GM23338 (cell line): ENCODE measurements around the gene RASGRF2. TPM values are rescaled to one million over a fixed set of nuclear protein-coding genes. Genes with fewer than 3 reads are reported as not detected.

Source experiments
- ATAC-seq: fragments of 200-7000 bp; cut with Tn5 transposase; 3 replicates; pipeline ENCODE4 v1.9.1; 2020
- DNase-seq: peaks from one replicate; pipeline ENCODE4 v3.0.0-alpha.2; 2015; ENCODE audit warnings: low spot score
- H2AFZ ChIP-seq: fragments of 200-600 bp; sonication (generic); 2 replicates; pipeline ENCODE4 v1.8.0; 2016; ENCODE audit warnings: antibody characterized with exemption, mild to moderate bottlenecking, moderate library complexity
- H3F3A ChIP-seq: fragments of 200-600 bp; sonication (generic); replicated peaks from 2 replicates; pipeline ENCODE4 v1.8.0; 2017; ENCODE audit warnings: antibody characterized with exemption, mixed run types, low read depth
- H3K27ac ChIP-seq: fragments of 200-600 bp; sonication (generic); 2 replicates; pipeline ENCODE4 v1.6.1; 2016; ENCODE audit warnings: low read depth
- H3K27me3 ChIP-seq: fragments of 200-600 bp; sonication (generic); 2 replicates; pipeline ENCODE4 v1.8.0; 2016; ENCODE audit warnings: mild to moderate bottlenecking, mixed run types, moderate library complexity; ENCODE audit not compliant: insufficient read depth
- H3K36me3 ChIP-seq: fragments of 200-600 bp; sonication (generic); 2 replicates; pipeline ENCODE4 v1.8.0; 2016; ENCODE audit warnings: mild to moderate bottlenecking; ENCODE audit not compliant: insufficient read depth
- H3K4me1 ChIP-seq: fragments of 200-600 bp; sonication (generic); 2 replicates; pipeline ENCODE4 v1.8.0; 2016; ENCODE audit warnings: mild to moderate bottlenecking, moderate library complexity; ENCODE audit not compliant: insufficient read depth
- H3K4me2 ChIP-seq: fragments of 200-600 bp; sonication (generic); 2 replicates; pipeline ENCODE4 v1.7.1; 2017; ENCODE audit warnings: mixed run types
- H3K4me3 ChIP-seq: fragments of 200-600 bp; sonication (generic); 2 replicates; pipeline ENCODE4 v1.6.1; 2016; ENCODE audit warnings: mixed run types
- H3K79me2 ChIP-seq: fragments of 200-600 bp; sonication (generic); replicated peaks from 2 replicates; pipeline ENCODE4 v1.8.0; 2017; ENCODE audit warnings: mild to moderate bottlenecking; ENCODE audit not compliant: insufficient read depth
- H3K9me2 ChIP-seq: fragments of 200-600 bp; sonication (generic); 2 replicates; pipeline ENCODE4 v1.8.0; 2017; ENCODE audit not compliant: insufficient read depth
- H4K20me1 ChIP-seq: fragments of 200-600 bp; sonication (generic); replicated peaks from 2 replicates; pipeline ENCODE4 v1.8.0; 2017; ENCODE audit warnings: mild to moderate bottlenecking; ENCODE audit not compliant: insufficient read depth
- H3K27ac Mint-ChIP-seq: 2 replicates; pipeline ENCODE4 v1.8.0; 2020; ENCODE audit warnings: inconsistent platforms, mild to moderate bottlenecking, moderate library complexity, mixed read lengths
- H3K27me3 Mint-ChIP-seq: 3 replicates; pipeline ENCODE4 v1.8.0; 2022; ENCODE audit warnings: low read depth, mild to moderate bottlenecking, moderate library complexity, mixed read lengths, inconsistent platforms; ENCODE audit not compliant: insufficient read depth, poor library complexity
- H3K36me3 Mint-ChIP-seq: 3 replicates; pipeline ENCODE4 v1.8.0; 2021; ENCODE audit warnings: low read depth, mild to moderate bottlenecking, inconsistent platforms, moderate library complexity, mixed read lengths
- H3K4me1 Mint-ChIP-seq: 3 replicates; pipeline ENCODE4 v1.8.0; 2020; ENCODE audit warnings: mild to moderate bottlenecking, inconsistent platforms, mixed read lengths
- H3K4me3 Mint-ChIP-seq: 3 replicates; pipeline ENCODE4 v1.8.0; 2021; ENCODE audit warnings: moderate library complexity, mild to moderate bottlenecking, inconsistent platforms, mixed read lengths
- H3K9me3 Mint-ChIP-seq: 3 replicates; pipeline ENCODE4 v1.8.0; 2020; ENCODE audit warnings: moderate library complexity, mild to moderate bottlenecking, inconsistent platforms, mixed read lengths
- CREB1 ChIP-seq: fragments of 250-450 bp; sonication (Bioruptor Pico); IDR thresholded peaks from 2 replicates; pipeline ENCODE4 v1.5.0; 2020; ENCODE audit warnings: low read depth, mild to moderate bottlenecking, moderate library complexity
- EZH2 ChIP-seq: fragments of 200-600 bp; sonication (generic); IDR thresholded peaks from one replicate; pipeline ENCODE4 v1.8.0; 2017; ENCODE audit warnings: antibody characterized with exemption, mild to moderate bottlenecking, low read depth; ENCODE audit not compliant: unreplicated experiment
- EZH2phosphoT487 ChIP-seq: fragments of 200-600 bp; sonication (generic); IDR thresholded peaks from one replicate; pipeline ENCODE4 v1.8.1; 2018; ENCODE audit warnings: antibody characterized with exemption; ENCODE audit not compliant: unreplicated experiment
- NANOG ChIP-seq: IDR thresholded peaks from 2 replicates; pipeline ENCODE4 v1.6.1; 2016; ENCODE audit warnings: antibody characterized with exemption, borderline replicate concordance
- POLR2AphosphoS5 ChIP-seq: IDR thresholded peaks from 2 replicates; pipeline ENCODE4 v1.6.1; 2016; ENCODE audit warnings: antibody characterized with exemption, low read depth
- STAT1 ChIP-seq: IDR thresholded peaks from one replicate; pipeline ENCODE4 v1.6.1; 2016; ENCODE audit warnings: antibody characterized with exemption; ENCODE audit not compliant: unreplicated experiment
- ZNF114 ChIP-seq: fragments of 250-450 bp; sonication (Bioruptor Pico); IDR thresholded peaks from 2 replicates; pipeline ENCODE4 v1.5.0; 2020; ENCODE audit warnings: mild to moderate bottlenecking, moderate library complexity
- polyA plus RNA-seq: library from polyadenylated mRNA; unstranded; fragments of >200 nt; fragmentation: Nextera tagmentation; extraction: Ambion mirVana; gene quantifications from 2 replicates; pipeline ENCODE4 v1.2.1, GENCODE V29; 2016
- total RNA-seq: library from RNA; depleted of rRNA; stranded (reverse); fragments of >200 nt; shearing (Covaris generic); gene quantifications from 2 replicates; pipeline ENCODE4 v1.2.3, GENCODE V29; 2014
- TF ChIP-seq, protein P1 (sequence below), 2 experiments: fragments of 200-600 bp in 1 of 2; sonication (generic) in 1 of 2; conservative IDR thresholded peaks; 2 replicates each; pipeline versions ENCODE4 v1.5.1 to v1.6.1; 2016 to 2017; ENCODE audit warnings: antibody characterized with exemption in 2 of 2, low read depth in 2 of 2, mild to moderate bottlenecking in 2 of 2, moderate library complexity in 1 of 2
- TF ChIP-seq, protein P2 (sequence below): IDR thresholded peaks from one replicate; pipeline ENCODE4 v1.6.1; 2018; ENCODE audit warnings: antibody characterized with exemption; ENCODE audit not compliant: unreplicated experiment
- TF ChIP-seq, protein P3 (sequence below): fragments of 250-450 bp; sonication (Bioruptor Pico); IDR thresholded peaks from 2 replicates; pipeline ENCODE4 v1.5.0; 2020; ENCODE audit warnings: mild to moderate bottlenecking, moderate library complexity

Gene RASGRF2
- total and polyA plus RNA-seq, 2 experiments from 2014 or later, result 5.0 to 19.2 TPM

DNA sequence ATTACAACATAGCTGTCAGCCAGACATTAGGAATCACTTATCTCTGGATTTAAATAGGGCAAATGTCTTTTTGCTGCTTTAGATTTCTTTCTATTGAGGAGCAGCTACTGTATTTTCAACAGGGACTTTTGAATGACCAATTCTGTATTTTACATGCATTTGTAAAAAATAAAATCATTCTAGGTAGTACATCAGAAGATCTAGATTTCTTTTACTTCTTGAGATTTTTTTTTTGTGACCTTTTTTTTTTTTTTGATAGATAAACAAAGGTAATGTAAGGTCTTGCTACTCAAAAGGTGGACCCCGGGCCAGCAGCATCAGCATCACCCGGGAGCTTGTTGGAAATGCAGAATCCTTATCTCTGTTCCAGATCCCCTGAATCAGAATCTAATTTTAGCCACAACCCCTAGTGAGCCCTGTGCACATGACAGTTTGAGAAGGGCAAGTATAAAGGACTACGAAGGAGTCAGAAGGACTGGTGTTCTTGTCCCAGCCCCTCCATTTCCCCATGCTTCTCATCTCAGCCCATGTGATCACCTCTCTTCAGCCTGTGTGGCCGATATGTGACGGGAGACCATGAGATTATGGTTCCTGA lies 235.3 kb downstream of the RASGRF2 start:
- DNase-seq, result no peak
- Histone ChIP-seq H3K9me2 (no peaks in the 10 kb centered on the region), H3K4me2 (no peak overlapping the region), H3K4me3 (no peak overlapping the region), H3F3A (no peaks in the 10 kb centered on the region), H3K27me3 (no peaks in the 10 kb centered on the region), H3K79me2 (no peaks in the 10 kb centered on the region), H3K27ac (no peak overlapping the region), H3K36me3 (no peaks in the 10 kb centered on the region), H3K4me1 (peaks cover 7% of the 10 kb centered on the region), H4K20me1 (no peaks in the 10 kb centered on the region), H2AFZ (no peak overlapping the region)
- Mint-ChIP-seq H3K9me3 (no peaks in the 10 kb centered on the region; the same call in 2 of the 3 replicates), H3K4me1 (peaks cover 27% of the 10 kb centered on the region), H3K4me3 (no peak overlapping the region), H3K36me3 (no peaks in the 10 kb centered on the region), H3K27ac (no peak overlapping the region), H3K27me3 (peaks cover 5% of the 10 kb centered on the region)
- no peak for ATAC-seq
- TF ChIP-seq, protein P1, sequence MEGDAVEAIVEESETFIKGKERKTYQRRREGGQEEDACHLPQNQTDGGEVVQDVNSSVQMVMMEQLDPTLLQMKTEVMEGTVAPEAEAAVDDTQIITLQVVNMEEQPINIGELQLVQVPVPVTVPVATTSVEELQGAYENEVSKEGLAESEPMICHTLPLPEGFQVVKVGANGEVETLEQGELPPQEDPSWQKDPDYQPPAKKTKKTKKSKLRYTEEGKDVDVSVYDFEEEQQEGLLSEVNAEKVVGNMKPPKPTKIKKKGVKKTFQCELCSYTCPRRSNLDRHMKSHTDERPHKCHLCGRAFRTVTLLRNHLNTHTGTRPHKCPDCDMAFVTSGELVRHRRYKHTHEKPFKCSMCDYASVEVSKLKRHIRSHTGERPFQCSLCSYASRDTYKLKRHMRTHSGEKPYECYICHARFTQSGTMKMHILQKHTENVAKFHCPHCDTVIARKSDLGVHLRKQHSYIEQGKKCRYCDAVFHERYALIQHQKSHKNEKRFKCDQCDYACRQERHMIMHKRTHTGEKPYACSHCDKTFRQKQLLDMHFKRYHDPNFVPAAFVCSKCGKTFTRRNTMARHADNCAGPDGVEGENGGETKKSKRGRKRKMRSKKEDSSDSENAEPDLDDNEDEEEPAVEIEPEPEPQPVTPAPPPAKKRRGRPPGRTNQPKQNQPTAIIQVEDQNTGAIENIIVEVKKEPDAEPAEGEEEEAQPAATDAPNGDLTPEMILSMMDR (conservative IDR thresholded peaks at IDR 0.05; ENCODE audit: low read depth in 2 of 2), result no peak
- TF ChIP-seq, protein P2, sequence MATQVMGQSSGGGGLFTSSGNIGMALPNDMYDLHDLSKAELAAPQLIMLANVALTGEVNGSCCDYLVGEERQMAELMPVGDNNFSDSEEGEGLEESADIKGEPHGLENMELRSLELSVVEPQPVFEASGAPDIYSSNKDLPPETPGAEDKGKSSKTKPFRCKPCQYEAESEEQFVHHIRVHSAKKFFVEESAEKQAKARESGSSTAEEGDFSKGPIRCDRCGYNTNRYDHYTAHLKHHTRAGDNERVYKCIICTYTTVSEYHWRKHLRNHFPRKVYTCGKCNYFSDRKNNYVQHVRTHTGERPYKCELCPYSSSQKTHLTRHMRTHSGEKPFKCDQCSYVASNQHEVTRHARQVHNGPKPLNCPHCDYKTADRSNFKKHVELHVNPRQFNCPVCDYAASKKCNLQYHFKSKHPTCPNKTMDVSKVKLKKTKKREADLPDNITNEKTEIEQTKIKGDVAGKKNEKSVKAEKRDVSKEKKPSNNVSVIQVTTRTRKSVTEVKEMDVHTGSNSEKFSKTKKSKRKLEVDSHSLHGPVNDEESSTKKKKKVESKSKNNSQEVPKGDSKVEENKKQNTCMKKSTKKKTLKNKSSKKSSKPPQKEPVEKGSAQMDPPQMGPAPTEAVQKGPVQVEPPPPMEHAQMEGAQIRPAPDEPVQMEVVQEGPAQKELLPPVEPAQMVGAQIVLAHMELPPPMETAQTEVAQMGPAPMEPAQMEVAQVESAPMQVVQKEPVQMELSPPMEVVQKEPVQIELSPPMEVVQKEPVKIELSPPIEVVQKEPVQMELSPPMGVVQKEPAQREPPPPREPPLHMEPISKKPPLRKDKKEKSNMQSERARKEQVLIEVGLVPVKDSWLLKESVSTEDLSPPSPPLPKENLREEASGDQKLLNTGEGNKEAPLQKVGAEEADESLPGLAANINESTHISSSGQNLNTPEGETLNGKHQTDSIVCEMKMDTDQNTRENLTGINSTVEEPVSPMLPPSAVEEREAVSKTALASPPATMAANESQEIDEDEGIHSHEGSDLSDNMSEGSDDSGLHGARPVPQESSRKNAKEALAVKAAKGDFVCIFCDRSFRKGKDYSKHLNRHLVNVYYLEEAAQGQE, result no peak
- no peak for TF ChIP-seq CREB1

DNA sequence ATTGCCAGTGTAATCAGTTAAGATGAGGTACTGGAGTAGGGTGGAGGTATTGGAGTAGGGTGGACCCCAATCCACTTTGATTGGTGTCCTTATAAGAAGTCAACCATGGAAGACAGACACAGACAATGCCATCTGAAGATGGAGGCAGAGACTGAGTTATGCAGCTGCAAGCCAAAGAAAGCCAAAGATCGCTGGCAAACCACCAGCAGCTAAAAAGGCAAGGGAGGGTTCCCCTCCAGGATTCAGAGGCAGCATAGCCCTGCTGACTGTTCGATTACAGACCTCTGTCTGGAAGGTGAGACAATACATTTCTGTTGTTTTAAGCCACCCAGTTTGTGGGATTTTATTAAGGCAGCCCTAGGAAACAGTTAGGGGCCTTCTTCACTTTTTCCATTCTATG lies 242.5 kb downstream of the RASGRF2 start:
- Mint-ChIP-seq H3K4me3 (no peak overlapping the region), H3K4me1 (no peaks in the 10 kb centered on the region), H3K27ac (no peak overlapping the region), H3K9me3 (no peaks in the 10 kb centered on the region), H3K36me3 (no peaks in the 10 kb centered on the region), H3K27me3 (peaks cover 3% of the 10 kb centered on the region)
- Histone ChIP-seq H3K9me2 (no peaks in the 10 kb centered on the region), H3K27me3 (no peaks in the 10 kb centered on the region), H3K4me2 (no peak overlapping the region), H3K4me3 (no peak overlapping the region), H3K36me3 (no peaks in the 10 kb centered on the region), H2AFZ (no peak overlapping the region), H3K4me1 (no peaks in the 10 kb centered on the region), H3K27ac (no peak overlapping the region), H3F3A (no peaks in the 10 kb centered on the region), H3K79me2 (no peaks in the 10 kb centered on the region), H4K20me1 (no peaks in the 10 kb centered on the region)
- TF ChIP-seq CREB1 (no peak), EZH2phosphoT487 (no peak), EZH2 (no peak), NANOG (no peak), POLR2AphosphoS5 (no peak), STAT1 (no peak), ZNF114 (CRISPR knock-in tag) (no peak)
- TF ChIP-seq, protein P3, sequence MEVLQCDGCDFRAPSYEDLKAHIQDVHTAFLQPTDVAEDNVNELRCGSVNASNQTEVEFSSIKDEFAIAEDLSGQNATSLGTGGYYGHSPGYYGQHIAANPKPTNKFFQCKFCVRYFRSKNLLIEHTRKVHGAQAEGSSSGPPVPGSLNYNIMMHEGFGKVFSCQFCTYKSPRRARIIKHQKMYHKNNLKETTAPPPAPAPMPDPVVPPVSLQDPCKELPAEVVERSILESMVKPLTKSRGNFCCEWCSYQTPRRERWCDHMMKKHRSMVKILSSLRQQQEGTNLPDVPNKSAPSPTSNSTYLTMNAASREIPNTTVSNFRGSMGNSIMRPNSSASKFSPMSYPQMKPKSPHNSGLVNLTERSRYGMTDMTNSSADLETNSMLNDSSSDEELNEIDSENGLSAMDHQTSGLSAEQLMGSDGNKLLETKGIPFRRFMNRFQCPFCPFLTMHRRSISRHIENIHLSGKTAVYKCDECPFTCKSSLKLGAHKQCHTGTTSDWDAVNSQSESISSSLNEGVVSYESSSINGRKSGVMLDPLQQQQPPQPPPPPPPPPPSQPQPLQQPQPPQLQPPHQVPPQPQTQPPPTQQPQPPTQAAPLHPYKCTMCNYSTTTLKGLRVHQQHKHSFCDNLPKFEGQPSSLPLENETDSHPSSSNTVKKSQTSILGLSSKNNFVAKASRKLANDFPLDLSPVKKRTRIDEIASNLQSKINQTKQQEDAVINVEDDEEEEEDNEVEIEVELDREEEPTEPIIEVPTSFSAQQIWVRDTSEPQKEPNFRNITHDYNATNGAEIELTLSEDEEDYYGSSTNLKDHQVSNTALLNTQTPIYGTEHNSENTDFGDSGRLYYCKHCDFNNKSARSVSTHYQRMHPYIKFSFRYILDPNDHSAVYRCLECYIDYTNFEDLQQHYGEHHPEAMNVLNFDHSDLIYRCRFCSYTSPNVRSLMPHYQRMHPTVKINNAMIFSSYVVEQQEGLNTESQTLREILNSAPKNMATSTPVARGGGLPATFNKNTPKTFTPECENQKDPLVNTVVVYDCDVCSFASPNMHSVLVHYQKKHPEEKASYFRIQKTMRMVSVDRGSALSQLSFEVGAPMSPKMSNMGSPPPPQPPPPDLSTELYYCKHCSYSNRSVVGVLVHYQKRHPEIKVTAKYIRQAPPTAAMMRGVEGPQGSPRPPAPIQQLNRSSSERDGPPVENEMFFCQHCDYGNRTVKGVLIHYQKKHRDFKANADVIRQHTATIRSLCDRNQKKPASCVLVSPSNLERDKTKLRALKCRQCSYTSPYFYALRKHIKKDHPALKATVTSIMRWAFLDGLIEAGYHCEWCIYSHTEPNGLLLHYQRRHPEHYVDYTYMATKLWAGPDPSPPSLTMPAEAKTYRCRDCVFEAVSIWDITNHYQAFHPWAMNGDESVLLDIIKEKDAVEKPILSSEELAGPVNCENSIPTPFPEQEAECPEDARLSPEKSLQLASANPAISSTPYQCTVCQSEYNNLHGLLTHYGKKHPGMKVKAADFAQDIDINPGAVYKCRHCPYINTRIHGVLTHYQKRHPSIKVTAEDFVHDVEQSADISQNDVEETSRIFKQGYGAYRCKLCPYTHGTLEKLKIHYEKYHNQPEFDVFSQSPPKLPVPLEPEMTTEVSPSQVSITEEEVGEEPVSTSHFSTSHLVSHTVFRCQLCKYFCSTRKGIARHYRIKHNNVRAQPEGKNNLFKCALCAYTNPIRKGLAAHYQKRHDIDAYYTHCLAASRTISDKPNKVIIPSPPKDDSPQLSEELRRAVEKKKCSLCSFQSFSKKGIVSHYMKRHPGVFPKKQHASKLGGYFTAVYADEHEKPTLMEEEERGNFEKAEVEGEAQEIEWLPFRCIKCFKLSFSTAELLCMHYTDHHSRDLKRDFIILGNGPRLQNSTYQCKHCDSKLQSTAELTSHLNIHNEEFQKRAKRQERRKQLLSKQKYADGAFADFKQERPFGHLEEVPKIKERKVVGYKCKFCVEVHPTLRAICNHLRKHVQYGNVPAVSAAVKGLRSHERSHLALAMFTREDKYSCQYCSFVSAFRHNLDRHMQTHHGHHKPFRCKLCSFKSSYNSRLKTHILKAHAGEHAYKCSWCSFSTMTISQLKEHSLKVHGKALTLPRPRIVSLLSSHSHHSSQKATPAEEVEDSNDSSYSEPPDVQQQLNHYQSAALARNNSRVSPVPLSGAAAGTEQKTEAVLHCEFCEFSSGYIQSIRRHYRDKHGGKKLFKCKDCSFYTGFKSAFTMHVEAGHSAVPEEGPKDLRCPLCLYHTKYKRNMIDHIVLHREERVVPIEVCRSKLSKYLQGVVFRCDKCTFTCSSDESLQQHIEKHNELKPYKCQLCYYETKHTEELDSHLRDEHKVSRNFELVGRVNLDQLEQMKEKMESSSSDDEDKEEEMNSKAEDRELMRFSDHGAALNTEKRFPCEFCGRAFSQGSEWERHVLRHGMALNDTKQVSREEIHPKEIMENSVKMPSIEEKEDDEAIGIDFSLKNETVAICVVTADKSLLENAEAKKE (CRISPR knock-in tag), result no peak
- ATAC-seq (no peak), DNase-seq (no peak)
